Skin of body (tissue), 2 donors: ENCODE data around the gene NEK10. TPM values are rescaled to one million over a fixed set of nuclear protein-coding genes. Genes with fewer than 3 reads are reported as not detected.
"Not testable (repeated sequence)": the region's sequence is repeated elsewhere in the genome, so short reads cannot be mapped to it uniquely, and the experiment has no call there.

Source experiments
- DNase-seq: peaks from one replicate; lab custom pipeline; 2025; lab: John Stamatoyannopoulos, UW
- total RNA-seq: library from RNA; depleted of rRNA; stranded (reverse); fragments of >200 nt; gene quantifications from one replicate; pipeline ENCODE4 v1.2.3, GENCODE V29; 2014

NEK10 gene, protein sequence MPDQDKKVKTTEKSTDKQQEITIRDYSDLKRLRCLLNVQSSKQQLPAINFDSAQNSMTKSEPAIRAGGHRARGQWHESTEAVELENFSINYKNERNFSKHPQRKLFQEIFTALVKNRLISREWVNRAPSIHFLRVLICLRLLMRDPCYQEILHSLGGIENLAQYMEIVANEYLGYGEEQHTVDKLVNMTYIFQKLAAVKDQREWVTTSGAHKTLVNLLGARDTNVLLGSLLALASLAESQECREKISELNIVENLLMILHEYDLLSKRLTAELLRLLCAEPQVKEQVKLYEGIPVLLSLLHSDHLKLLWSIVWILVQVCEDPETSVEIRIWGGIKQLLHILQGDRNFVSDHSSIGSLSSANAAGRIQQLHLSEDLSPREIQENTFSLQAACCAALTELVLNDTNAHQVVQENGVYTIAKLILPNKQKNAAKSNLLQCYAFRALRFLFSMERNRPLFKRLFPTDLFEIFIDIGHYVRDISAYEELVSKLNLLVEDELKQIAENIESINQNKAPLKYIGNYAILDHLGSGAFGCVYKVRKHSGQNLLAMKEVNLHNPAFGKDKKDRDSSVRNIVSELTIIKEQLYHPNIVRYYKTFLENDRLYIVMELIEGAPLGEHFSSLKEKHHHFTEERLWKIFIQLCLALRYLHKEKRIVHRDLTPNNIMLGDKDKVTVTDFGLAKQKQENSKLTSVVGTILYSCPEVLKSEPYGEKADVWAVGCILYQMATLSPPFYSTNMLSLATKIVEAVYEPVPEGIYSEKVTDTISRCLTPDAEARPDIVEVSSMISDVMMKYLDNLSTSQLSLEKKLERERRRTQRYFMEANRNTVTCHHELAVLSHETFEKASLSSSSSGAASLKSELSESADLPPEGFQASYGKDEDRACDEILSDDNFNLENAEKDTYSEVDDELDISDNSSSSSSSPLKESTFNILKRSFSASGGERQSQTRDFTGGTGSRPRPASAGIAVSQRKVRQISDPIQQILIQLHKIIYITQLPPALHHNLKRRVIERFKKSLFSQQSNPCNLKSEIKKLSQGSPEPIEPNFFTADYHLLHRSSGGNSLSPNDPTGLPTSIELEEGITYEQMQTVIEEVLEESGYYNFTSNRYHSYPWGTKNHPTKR
- total RNA-seq = 5.0 TPM

DNA sequence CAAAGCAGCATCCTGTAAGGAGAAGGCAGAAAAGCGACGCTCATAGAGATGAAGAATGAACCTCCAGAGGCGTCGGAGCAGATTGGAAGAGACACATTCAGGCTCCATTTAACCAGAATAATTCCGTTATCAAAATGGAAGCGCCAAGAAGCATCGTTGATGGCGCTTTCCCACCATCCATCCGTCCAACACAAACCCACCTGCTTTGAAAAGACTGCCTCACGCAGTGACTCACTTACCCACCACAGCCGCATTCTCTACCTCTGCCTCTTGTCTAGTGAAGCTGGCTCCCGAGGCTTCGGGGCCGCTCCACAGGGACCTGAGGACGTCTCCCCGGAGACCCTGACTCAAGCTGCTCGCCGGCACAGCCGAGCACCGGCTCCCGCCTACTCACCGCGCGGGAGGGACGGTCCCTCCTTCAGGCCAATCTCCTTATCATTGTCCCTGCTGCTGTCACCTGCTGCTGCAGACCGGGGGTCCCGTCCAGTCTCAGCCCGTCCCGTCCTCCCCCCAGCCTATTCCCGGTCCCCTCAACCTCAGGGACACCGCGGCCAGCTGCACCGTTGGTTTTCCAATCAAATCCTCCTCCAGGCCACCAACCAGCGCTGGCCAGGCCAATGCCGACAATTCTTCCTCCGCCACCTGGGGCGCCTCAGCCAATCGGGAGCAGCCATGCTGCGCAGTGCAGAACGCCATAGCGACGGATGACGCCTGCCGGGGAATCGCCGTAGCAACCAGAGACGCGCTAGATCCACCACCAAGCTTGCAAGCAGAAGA is at the start of gene NEK10:
Gene NEK10 (minus strand): TSS at position 553 of the 777 bp plus-strand sequence. CDS start 16,501 bp downstream, outside the sequence.
- DNase-seq = peak; percentile 86

- no peak for DNase-seq
Observed at GRCh38 chr3:27415202-27415601, 46.0 kb upstream of the NEK10 start.

DNA sequence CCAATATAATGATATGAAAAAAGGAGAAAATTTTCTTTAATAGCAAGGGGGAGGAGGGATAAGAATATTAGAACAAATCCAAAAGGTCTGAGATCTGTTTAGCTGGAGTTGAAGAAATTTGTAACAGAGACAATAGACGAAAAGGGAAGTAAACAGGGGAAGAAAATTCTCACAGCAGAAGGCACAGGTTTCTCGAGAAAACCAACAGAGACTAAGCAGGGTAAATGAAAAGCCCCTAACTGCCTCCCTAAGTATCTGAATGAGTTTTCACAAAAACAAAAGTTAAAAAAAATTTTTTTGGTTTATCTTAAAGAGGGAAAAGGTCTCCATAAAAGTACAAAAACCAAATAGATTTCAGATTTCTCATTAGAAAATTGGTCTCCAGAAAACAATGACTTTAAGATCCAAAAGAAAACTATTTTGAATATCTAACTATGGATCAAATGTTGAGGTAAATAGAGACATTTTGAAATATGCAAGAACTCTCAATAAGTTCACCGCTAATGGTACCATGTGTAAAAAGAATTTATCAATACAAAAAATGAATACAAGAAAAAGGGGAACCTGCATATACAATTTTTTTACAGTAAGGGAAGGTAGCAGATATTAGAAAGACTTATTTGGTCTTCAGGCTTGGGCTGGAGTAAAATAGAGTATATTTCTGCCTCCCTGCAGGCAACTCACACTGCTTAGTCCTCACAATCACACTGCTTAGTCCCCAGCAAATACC is 23.9 kb upstream of the NEK10 start:
- no peak for DNase-seq

DNA sequence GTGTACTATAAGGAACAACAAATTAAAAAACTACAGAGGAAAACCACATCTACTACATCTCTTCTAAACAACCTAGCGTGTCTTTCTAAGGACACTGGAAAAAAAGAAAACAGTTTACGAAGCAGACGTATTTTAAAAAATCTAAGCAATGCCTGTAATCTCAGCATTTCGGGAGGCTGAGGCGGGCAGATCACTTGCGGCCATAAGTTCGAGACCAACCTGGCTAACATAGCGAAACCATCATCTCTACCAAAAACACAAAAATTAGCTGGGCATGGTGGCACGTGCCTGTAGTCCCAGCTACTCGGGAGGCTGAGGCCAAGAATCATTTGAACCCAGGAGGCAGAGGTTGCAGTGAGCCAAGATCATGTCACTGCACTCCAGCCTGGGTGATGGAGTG is 23.2 kb upstream of the NEK10 start:
- DNase-seq = not testable (repeated sequence)

DNA sequence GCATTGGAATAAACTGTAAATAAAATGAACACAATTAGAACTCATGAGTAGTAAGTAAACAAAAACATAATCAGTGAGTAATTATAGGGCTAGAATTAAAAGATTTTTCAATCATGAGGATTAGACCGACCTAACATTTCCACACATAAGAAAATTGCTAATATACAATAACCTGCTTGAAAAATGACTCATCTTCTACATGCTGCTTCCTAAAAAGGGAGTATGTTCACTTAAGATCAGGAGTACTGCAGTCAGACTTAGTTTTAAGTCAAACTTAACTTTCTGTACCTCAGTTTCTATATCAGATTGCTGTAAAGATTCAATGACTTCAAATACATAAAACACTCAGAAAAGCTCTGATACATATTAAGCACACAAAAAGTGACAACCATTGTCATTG is 22.6 kb upstream of the NEK10 start:
- DNase-seq = no peak

DNA sequence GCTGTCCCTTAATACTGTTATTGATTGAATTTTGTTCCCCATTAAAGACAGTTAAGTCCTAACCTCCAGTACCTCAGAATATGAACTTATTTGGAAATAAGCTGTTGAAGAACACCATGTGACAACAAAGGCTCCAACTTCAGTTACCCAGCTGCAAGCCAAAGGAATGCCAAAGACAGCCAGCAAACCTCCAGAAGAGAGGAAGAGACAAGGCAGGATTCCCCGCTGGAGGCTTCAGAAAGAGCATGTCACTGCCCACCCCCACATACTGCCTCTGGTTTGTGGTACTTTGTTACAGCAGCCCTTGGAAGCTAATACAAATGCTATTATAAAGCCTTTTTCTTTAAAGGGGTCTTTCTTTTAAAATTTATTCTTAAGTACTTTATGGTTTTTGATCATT is 18.4 kb upstream of the NEK10 start:
- DNase-seq = no peak

- no peak for DNase-seq
Observed at GRCh38 chr3:27385504-27385903, 16.3 kb upstream of the NEK10 start.

DNA sequence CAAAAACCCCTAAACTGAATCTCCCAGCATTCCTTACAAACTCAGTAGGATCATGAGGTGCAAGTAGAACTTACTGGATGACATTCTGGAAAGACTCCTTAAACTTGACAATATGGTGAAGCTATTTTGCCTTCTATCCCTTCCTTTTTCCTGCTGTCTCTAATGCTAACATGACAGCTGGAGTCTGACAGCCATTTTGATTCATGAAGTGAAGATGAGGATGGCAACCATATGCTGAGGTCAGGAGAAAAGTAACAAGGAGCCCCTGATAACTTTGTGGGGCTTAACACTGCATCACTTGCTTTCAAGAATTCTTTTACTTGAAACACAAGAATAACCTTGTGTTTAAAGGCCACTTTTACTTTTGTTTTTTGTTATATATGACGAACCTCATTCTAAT is 15.0 kb upstream of the NEK10 start:
- DNase-seq = no peak

DNA sequence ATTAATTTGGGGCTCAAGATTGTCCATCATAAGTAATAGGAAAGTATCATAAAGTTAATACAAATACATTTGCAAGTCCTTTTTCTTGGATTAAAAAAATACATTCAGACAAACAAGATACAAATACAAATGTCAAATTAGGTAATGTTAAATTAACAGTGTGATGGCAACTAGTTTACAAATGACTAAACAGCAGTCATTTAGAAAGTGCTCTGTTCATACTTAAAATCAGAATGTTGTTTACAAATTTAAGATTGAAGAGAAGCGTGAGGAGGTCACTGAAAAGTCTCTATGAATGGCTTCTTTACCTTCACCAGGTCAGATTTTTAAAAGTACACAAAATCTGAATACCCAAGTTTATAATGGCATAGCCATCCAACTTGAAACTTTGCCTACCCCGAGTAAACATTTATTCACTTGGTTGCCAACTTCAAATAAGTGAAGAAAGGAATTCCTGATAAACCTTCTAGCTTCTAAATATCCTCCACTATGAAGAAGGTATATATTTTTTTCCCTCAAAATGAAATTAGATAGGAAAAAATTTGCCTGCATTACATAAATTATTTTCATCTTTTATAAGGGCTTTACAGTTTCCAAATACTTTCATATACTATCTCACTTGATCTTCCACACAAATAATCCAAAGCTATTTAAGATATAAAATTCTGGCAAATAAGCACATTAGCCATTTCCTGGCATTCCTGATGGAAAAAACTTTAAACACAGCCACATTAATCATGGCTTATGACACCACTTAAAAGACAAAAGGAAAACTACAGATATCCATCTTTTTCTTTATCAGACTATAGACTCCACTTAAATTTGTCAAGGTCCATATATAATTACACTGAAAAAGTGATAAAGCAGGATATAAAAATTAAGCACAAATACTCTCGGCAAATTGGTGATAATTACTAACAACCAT is 11.5 kb upstream of the NEK10 start:
- no peak for DNase-seq

GRCh38 chr3:27378331-27378730 is 9.1 kb upstream of the NEK10 start:
- DNase-seq = no peak

DNA sequence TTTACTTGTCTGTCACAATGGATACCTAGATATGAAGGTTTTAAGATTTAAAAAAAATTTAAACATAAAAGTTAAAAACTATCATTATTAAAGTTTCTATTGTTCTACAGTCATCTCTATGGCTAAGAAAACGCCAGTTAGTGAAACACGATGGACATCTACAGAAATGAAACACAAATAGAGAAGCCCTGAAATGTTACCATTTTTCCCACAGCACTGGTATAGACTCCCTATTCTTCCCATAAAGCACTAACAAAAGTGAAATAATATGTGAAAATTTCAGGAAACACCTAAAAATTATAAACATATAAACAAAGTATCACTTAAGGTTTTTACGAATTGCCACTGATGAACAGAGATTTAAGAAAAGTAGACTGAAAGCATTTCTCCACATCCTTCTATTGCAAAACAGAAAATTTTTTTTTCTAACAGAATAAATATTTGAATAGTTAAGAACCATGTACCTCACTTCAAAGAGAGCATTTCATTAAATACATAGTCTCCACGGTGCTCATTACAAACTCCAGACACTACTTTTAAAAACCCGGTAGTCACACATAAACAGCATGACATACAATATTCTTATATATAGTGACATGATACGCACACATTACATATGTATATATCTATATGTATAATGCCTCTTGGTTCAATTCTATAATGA is 7.1 kb upstream of the NEK10 start:
- no peak for DNase-seq

DNA sequence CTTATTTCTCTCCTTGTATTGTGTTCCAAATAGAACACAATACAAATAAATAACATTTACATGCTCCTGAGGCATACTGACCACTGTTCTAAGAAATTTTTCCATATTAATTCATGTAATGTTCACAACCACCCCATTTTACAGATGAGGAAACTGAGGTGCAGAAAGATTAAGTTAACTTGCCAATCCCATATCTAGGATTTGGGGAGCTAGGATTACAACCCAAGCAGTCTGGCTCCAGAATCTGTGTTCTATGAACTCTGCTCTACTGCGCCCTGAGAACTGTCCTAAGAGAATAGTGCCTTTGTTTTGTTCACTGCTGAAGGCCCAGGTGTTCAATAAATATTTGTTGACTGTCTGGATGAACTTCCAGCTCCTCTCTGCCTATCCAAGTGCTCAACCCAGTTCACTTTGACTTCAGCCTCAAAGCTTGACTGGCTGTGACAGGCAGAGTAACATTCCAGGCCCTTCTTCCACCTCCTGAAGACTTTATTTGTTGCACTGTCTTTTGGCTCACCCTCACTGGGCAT is 3.1 kb downstream of the NEK10 start:
- no peak for DNase-seq

DNA sequence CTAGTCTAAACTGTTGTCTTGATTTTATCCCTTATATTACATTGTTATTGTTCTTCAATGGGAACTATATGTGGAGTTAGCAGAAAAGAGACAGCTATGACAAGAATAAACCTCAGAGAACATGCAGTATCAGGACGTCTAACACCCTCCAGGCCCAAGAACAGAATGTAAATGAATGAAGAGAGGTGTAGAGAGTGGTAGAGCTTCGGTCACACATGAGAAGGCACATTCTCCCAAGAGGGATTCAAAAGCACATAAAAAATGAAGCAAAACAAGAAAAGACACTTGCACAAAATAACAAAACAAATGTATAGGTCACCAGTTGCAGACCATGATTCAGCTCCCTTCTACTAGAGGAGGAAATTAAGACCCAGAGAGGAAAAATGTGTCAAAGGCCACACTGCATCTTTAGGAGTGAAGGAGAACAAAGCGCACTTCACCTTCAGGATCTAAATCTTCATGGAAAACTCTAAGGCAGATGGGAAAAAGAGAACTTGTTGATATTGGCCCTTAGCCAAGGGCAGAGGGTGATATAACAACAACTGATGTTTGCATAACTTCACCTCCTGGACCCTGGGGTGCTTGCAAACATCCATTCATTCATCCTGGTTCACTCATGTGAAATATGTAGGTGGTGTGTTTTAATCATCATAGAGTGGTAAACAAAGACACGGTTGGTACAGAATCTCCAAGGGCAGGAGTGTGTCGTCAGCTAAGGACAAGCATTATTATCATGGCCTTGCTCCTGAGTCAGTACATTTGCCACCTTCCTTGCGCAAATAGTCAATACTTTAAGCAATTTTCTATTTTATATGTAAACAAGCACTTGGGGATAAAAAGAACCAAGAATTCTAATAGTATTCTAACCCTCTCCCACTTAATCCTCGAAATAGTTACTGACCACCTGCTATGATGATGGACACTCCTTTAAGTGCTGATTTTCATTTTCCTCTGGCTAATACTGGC is 8.8 kb downstream of the NEK10 start:
- DNase-seq = no peak

DNA sequence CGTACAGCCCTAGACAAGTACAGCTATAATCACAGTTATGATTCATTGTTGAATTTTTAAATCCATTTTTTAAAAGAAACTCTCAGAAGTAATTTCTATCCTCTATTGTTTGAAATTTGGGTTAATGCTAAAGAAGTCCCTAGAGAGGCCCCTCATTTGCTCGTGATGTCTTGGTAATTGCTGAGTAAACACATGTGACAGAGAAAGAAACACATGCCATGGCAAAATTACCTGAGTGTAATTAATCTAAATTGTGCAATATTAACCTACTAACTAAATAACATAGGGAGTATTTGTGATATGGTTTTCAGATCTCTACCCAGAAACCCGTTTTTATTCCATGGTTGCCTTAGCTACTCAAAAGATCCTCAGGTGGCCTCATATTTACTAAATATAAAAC is 10.8 kb downstream of the NEK10 start:
- DNase-seq = no peak

GRCh38 chr3:27357665-27358258 is 11.4 kb downstream of the NEK10 start:
- no peak for DNase-seq

DNA sequence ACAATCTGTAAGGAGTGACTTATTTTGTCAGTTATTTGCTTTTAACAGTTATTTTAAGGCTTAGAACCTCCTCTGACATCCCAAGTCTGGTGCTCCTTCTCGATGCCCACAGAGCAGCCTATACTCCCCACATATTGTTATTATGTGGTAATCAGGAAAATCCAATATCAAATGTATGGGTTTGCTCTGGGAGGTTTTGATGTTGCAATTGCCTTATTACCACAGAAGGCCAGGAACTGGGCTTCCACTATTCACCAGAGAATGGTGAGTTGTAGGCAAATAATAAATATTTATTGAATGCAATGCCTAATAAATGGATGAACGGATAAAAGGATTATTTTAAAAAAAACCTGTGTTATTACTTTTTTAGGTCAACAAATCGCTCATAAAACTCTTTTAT is 12.2 kb downstream of the NEK10 start:
- DNase-seq = no peak

DNA sequence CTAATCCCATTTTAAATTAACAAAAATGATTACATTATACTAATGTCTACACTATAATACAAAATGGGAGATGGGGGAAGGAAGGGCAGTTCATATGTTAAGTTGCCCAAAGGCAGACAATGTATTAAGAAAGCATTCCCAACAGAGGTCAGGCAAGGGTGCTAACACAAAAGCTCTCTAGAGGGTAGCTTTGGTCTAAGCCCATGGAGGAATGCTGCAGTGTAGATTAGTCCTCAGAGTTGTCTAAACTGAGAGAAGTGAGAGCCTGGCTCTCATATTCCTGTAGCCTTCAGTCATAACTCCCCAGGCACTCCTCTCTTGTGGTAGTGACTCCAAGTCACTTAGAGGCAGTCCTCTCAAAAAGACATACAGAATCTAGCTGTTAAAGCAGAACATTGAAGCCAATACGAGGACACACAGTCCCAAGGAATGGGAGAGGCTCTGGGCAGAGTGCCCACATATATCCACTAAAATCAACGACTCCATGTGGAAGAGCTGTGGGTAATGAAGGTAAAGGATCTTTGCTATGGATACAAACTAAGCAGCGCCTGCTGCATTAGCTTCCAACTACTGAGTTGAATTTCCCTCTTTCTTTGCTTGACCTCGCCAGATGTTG is 14.5 kb downstream of the NEK10 start:
- DNase-seq = no peak
